ENCODE measurements around the gene DCBLD2.

The DCBLD2 gene

GRCh38 chr3:98788651-98789050 lies 112.8 kb downstream of the DCBLD2 start:
- no peak for DNase-seq

DNA sequence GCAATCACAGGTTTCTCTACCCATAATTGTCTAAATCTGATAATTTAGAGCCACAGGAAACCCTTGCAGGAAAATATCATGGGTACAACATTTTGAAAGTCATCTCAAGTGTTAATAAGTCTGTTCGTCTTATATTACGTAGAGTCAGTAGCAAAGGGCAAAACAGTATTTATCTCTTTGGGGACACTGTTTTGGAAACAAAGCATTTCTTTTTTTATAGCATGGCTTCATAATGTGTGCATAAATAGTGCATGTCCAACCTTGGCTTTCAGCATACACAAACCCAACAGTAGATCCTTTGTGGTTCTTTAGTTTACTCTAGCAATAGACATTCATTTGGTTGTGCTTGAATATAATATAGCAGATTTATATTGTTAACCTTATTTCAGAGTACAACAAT lies 114.3 kb downstream of the DCBLD2 start:
- no peak for DNase-seq

DNA sequence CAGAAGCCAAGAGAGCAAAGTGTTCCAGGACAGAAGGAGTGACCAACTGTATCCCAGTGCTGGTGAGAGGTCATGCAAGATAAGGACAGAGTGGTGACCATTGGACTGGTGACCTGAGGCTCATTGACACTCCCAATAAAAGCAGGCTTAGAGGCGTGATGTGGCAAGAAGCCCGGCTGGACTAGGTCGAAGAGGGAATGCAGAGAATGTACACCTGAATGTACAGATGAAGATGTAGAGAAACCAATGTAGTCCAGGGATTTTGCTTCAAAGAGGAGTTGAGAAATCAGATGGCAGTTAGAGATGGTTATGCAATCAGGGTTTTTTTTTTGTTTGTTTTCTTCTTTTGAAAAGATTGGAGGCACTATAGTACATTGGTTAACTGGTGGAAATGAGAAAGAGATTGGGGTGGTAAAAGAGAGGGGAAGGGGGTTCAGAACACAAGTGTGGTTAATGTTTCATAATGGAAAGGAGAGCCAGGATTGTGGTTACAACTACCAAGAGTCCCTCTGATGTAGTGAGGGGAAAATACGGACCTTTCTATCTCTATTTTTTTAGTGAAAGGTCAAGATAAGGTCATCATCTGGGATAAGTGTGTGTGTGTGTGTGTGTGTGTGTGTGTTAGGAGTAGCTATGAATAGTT lies 115.0 kb downstream of the DCBLD2 start:
- no peak for DNase-seq

- DNase-seq = no peak
These were observed 116.6 kb downstream of the DCBLD2 start for GRCh38 chr3:98784666-98785600.

DNA sequence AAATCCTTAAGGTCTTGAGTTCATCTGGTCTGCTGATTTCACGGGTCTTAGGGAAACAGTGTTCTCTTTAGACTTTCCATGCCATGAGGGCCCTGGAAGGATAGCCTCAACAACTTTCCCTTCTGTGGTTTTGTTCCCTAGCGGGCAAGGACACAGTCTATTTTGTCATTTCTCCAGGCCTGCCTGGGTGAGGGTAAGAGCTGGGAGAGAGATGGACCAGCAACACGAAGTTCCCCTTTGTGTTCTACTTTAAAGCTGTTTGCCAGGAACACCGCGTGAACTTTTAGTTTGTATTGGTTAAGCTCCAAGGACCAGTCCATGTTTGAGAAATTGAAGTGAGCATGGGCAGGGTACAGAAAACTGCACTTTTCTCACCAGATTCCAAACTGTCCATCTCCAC lies 117.5 kb downstream of the DCBLD2 start:
- no peak for DNase-seq

- no peak for DNase-seq
These were observed 118.5 kb downstream of the DCBLD2 start for GRCh38 chr3:98782824-98783500.

- no peak for DNase-seq
These were observed 121.2 kb downstream of the DCBLD2 start for GRCh38 chr3:98780343-98780742.

DNA sequence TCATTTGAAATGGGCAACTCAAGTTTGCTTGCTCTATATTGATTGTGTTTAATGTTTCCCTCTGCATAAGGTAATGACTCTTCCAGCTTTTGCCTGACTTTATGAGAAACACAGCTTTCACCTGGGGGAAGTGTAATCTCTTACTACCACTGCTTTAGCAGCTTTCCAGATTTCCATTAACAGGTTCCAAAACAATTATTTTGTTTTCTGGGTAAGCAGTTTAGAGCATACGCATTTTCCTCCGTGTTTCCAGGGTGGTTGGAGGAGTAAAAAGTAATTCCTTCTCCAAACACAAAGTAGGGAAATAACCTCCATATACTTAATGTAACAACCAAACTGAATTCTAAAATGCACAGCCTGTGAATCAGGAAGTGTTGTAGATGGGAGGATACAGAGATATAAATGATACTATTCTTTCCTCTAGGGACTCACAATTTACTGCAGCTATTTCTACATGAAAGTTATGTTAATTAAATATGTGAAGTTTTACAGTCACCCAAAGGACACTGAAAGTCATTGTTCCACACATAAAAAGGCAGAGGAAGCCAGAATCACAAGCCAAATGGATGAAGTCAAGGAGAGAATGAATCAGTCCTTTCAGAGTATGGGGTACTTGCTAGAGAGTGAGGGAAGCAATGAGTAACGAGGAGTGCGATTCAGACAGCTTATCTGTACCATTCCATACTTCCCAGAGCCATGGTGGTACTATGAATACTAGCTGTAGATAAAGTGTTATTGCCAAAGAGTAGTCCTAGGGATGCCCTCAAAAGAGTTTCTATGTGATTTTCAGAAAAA lies 121.8 kb downstream of the DCBLD2 start:
- no peak for DNase-seq

- no peak for DNase-seq
These were observed 122.6 kb downstream of the DCBLD2 start for GRCh38 chr3:98778852-98779413.

DNA sequence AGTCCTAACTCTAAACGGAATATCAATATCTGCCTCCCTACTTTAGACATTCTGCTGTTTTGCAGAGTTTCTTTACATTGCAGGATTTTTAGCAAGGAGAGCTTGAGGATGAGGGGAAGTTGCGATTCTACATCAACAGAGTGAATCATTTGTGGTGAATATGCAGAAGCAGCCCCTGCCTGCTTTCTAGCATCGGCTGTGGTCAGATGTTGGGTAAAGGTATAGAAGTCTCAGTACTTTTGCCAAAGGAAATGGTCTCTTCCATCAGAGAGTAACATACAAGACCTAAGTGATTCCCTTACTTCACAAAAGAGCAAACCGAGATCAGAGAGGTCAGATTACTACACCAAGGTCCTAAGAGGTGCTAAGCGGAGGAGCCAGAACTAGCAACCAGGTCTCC lies 123.1 kb downstream of the DCBLD2 start:
- DNase-seq = no peak

DNA sequence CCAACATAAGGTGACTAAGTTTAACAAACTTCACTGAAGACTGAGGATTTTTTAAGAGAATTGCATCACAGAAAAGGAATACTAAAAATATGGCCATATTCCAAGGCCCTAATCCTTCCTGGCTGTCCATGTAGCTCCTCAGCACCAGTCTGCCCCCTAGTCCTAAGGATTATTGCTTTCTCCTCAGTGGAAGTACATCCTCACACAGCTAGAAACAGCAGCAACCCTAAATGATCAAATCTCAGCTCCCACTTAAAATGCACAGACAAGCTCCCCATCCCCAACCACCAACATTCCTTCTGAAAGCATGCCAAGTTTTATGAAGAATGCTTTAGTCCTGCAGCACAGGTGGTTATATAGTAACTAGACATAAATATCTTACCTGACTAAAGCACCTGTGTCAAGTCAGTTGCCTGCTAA lies 123.7 kb downstream of the DCBLD2 start:
- DNase-seq = no peak

DNA sequence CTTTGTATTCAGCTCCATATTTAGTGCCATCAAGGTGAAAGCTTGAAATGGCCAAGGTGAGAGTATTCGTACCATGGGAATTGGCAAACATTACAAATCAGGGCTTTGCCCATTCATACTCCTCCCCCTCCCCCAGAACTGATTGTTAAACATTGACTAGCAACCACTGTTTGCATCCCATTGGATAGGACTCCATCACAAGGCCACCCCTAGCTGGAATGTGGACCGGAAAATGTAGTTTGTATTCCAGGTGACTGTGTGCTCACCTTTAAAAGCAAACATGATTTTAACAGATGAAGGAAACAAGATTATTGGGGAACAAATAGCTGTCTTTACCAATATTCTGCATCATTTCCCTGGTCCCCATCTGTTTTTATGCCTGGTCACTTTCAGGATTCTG lies 124.2 kb downstream of the DCBLD2 start:
- DNase-seq = no peak

DNA sequence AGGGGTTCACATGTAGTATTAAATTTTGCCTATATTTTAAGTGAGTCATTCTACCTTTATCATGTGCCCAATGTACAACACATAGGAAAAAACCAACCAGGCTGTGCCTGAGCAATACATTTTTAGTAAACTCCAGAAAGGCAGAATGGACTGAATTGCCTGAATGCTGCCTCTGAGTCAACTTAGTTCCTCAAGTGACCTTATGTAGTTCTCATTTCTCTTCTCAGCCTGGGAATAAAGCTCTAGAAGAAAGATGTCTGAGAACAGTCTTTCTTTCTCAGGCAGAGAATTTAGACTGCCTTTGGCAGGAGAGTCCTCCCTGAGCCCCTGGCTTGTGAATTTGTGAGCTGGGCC lies 125.4 kb downstream of the DCBLD2 start:
- no peak for DNase-seq

GRCh38 chr3:98775459-98776139 lies 125.9 kb downstream of the DCBLD2 start:
- DNase-seq = no peak

DNA sequence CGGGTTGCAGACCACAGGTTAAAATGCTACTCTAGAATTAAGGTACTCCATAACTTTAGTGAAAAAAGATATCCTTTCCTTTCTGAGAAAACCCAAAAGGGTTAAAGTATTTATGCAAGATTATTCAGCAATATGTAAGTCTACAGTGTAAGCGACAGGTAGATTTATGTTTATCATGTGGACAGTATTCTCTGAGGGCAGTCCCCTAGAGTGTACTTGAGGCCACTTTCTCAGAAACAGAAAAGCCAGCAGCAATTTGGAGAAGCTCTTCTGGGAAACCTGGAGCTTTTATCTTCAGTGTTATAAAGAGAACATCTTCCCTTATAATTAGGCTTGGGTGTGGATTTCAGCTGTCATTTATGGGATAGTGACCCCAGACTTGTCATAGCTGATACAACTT lies 129.5 kb downstream of the DCBLD2 start:
- DNase-seq = no peak

DNA sequence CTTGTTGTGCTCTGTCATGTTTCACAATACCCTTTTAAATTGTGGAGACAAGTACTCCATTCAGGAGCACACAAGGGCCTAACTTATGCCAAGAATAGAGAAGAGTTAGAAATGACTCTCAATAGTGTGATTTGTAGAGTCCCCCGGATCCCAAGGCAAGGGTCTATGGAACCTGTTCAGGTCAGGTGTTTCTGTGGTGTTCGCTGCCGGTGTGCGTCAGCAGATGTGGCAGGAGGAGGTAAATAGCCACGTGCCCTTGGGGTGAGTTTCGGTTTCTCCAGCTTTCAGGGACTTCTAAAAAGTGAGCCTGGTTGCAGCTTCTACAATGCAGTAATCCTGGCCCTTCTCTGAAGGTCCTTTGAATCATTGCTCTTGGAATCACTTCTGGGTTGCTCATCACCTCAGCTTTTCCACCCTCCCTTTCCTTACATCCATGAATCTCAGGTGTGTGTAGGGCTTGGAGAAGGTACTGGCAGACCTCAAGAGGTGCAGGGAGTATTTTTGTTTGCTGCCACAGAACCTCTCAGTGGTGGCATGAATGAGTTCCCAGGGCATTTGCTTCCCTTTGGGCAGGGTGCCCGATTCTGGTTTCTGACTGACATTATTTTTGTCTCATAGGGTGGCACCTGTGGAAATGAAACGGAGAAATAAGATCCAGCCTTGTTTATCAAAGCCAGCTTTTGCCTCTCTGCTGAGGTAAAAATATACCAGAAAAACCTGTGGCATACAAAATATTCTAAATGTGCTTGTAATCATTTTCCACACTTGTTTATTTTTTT lies 131.0 kb downstream of the DCBLD2 start:
- no peak for DNase-seq

DNA sequence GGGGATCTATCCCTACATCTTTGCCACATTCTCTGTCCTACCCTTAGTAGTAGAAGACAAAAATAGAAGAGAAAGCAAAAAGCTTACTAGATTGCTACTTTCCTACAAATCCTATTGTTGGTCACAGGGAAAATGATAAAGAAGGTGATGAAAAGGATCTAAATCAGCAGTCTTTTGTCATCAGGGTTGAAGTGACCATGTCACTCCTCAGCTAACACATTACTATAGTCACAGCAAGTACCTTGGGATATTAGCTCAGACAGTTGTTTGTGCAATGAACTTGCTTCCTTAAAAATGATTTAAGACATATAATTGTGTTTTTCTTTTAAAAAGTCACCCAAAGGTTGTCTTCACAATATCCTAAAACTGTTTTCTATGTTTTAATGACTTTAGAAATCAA lies 132.0 kb downstream of the DCBLD2 start:
- DNase-seq = no peak

GRCh38 chr3:98768961-98769360 lies 132.5 kb downstream of the DCBLD2 start:
- DNase-seq = no peak

DNA sequence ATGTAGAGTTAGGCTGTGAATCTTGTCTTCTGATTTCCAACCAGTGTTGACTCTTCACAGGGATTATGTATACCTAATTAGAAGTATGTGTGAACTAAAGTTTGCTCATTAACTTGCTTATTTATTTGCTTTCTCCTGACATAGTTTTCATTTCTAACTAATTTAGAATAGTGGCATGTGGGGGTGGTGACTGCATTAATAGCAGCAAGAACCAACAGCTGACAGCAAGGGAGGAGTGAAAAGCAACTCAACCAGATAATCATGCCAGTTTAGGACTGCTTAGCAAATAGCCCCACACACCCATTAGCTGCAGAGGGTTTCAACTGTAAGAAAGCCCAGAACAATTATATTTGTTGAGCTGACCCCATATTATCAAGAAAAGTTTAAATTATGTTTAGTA lies 134.6 kb downstream of the DCBLD2 start:
- no peak for DNase-seq

GRCh38 chr3:98765721-98766120 lies 135.8 kb downstream of the DCBLD2 start:
- no peak for DNase-seq

DNA sequence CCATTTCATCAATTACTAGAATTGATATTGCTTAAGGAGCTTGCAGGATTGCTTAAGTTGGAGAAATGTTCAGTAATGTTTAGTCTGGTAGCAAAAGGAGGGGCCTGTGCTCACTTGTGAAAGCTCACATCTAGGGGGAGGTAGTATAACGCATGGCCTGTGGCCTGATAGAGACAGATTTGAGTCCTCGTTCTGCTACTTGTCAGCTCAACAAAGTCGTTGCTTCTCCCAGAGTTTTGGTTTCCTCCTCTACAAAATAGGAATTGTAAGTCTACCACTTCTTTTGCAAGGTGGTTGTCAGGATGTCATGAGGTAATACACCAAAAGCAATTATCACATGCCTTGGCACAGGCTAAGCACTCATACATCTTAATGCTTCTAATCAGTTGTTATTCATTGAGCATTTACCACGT lies 137.0 kb downstream of the DCBLD2 start:
- DNase-seq = no peak
